OCI-LY7 (cell line): Measurements from ENCODE around the gene ZGRF1. TPM values are rescaled to one million over a fixed set of nuclear protein-coding genes. Genes with fewer than 3 reads are reported as not detected.
"Not testable (repeated sequence)": the region's sequence is repeated elsewhere in the genome, so short reads cannot be mapped to it uniquely, and the experiment has no call there.

ENCODE experiments used
- BruUV-seq: library from RNA; stranded (reverse); fragments of 400-500 nt; replicated peaks from 2 replicates; lab custom pipeline; 2021; lab: Mats Ljungman, UMichigan
- CTCF ChIA-PET: fragments of 300-600 bp; sonication (Branson Sonifier 250); formaldehyde crosslinking; loops from one replicate; lab custom pipeline; 2022; ENCODE audit warnings: antibody characterized with exemption; ENCODE audit not compliant: unreplicated experiment; lab: Charles Lee
- POLR2A ChIA-PET: fragments of 300-600 bp; sonication (Branson Sonifier 250); formaldehyde crosslinking; loops from one replicate; lab custom pipeline; 2022; ENCODE audit warnings: antibody characterized with exemption; lab: Charles Lee
- DNase-seq: peaks from one replicate; pipeline ENCODE4 v3.0.0-alpha.2; 2015; ENCODE audit warnings: low spot score
- H2AFZ ChIP-seq: fragments of 200-600 bp; sonication (generic), shearing (Covaris generic); 2 replicates; pipeline ENCODE4 v1.6.1; 2014; ENCODE audit warnings: mild to moderate bottlenecking, antibody characterized with exemption, low read length, moderate library complexity
- H3K27ac ChIP-seq: fragments of 200-600 bp; sonication (generic); 2 replicates; pipeline ENCODE4 v1.5.1; 2014; ENCODE audit warnings: mixed run types, low read depth, mild to moderate bottlenecking, moderate library complexity, low read length, inconsistent platforms; ENCODE audit not compliant: poor library complexity, severe bottlenecking
- H3K36me3 ChIP-seq: fragments of 200-600 bp; sonication (generic); 2 replicates; pipeline ENCODE4 v1.6.1; 2014; ENCODE audit warnings: mild to moderate bottlenecking, antibody characterized with exemption, low read length, moderate library complexity, mixed read lengths; ENCODE audit not compliant: insufficient read depth
- H3K4me1 ChIP-seq: fragments of 200-600 bp; sonication (generic); 2 replicates; pipeline ENCODE4 v1.5.1; 2014; ENCODE audit warnings: mild to moderate bottlenecking, low read length; ENCODE audit not compliant: insufficient read depth, poor library complexity, severe bottlenecking
- H3K4me2 ChIP-seq: fragments of 200-600 bp; sonication (generic); 2 replicates; pipeline ENCODE4 v1.6.1; 2014; ENCODE audit warnings: mild to moderate bottlenecking, low read length
- H3K4me3 ChIP-seq: fragments of 200-600 bp; sonication (generic); 2 replicates; pipeline ENCODE4 v1.5.1; 2014; ENCODE audit warnings: mild to moderate bottlenecking, low read depth, low read length; ENCODE audit not compliant: poor library complexity, severe bottlenecking
- H3K79me2 ChIP-seq: fragments of 200-600 bp; sonication (generic); 2 replicates; pipeline ENCODE4 v1.6.1; 2016; ENCODE audit warnings: low read depth, mild to moderate bottlenecking, low read length, moderate library complexity, mixed read lengths; ENCODE audit not compliant: insufficient read depth
- H3K9me2 ChIP-seq: fragments of 200-600 bp; sonication (generic); 2 replicates; pipeline ENCODE4 v1.6.1; 2016; ENCODE audit warnings: mild to moderate bottlenecking, low read length, mixed read lengths; ENCODE audit not compliant: insufficient read depth
- H3K9me3 ChIP-seq: fragments of 200-600 bp; sonication (generic); 2 replicates; pipeline ENCODE4 v1.6.1; 2014; ENCODE audit warnings: mild to moderate bottlenecking, mixed run types, low read length, mixed read lengths
- H4K20me1 ChIP-seq: fragments of 200-600 bp; sonication (generic); 2 replicates; pipeline ENCODE4 v1.6.1; 2014; ENCODE audit warnings: mild to moderate bottlenecking, antibody characterized with exemption, low read length, moderate library complexity, mixed read lengths; ENCODE audit not compliant: insufficient read depth
- EZH2phosphoT487 ChIP-seq: fragments of 200-600 bp; sonication (generic); IDR thresholded peaks from 2 replicates; pipeline ENCODE4 v1.6.1; 2018; ENCODE audit warnings: low read depth, borderline replicate concordance, mild to moderate bottlenecking, mixed run types, antibody characterized with exemption, low read length, moderate library complexity, mixed read lengths
- intact Hi-C: fragments of 100-400 bp; cut with micrococcal nuclease; formaldehyde crosslinking; loops from one replicate; pipeline ENCODE4 v1.10.0; 2022; ENCODE audit not compliant: unreplicated experiment
- total RNA-seq, 2 experiments: library from RNA; depleted of rRNA in 1 of 2; stranded (reverse); fragments of >200 nt in 1 of 2; shearing (Covaris generic) in 1 of 2; gene quantifications; 2 replicates each; pipeline ENCODE4 v1.2.3, GENCODE V29; 2014 to 2022
- TF ChIP-seq, protein P1 (sequence below): fragments of 200-600 bp; sonication (generic); conservative IDR thresholded peaks from 2 replicates; pipeline ENCODE4 v1.5.1; 2014; ENCODE audit warnings: mild to moderate bottlenecking, antibody characterized with exemption, low read length, moderate library complexity, mixed read lengths

The ZGRF1 gene
- total RNA-seq, 2 experiments from 2014 or later: 54.4 to 68.1 TPM

DNA sequence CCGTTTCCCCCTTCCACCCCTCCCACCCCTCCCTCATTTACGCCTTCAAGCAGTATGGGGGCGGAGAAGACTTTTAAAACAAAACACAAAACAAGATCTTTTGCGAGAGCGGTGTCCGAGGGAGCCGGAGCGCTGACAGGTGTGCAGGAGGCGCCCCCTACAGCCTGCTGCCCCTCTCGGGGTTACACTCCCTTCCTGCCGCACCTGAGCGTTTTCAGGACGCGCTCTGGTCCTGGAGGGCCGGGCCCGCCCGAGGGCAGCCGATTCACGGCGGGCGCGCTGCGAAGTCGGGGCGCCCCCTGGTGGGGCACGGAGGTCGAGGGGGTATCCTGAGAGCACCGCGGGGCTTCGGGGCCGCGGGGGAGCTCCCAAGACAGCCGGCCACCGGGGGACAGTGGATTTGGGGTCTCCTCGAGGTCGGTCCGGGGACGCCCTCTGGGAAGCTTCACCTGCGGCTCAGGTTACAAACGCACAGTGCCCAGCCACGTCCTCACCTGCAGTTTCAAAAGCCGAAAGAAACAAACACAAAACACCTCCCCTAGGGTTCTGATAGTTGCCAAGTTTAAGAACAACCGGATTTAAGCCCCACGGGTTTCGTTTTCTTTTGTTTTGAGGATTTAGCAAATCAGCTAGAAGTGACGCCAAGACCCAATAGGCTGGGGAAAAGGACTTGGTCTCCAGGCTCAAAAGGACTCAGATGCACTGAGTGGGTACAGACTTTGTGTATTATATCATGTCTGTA is 112.8 kb downstream of the ZGRF1 start:
- intact Hi-C loops: loop anchor here (1.0 to 5.0 kb wide), 6 partner anchors 196 to 447 kb away; partner anchors contain the start of gene AP1AR
- H2AFZ ChIP-seq: peak overlapping the region; percentile 99
- H3K79me2 ChIP-seq: no peaks in the 10 kb centered on the region
- TF ChIP-seq EZH2phosphoT487: no peak
- TF ChIP-seq, protein P1, sequence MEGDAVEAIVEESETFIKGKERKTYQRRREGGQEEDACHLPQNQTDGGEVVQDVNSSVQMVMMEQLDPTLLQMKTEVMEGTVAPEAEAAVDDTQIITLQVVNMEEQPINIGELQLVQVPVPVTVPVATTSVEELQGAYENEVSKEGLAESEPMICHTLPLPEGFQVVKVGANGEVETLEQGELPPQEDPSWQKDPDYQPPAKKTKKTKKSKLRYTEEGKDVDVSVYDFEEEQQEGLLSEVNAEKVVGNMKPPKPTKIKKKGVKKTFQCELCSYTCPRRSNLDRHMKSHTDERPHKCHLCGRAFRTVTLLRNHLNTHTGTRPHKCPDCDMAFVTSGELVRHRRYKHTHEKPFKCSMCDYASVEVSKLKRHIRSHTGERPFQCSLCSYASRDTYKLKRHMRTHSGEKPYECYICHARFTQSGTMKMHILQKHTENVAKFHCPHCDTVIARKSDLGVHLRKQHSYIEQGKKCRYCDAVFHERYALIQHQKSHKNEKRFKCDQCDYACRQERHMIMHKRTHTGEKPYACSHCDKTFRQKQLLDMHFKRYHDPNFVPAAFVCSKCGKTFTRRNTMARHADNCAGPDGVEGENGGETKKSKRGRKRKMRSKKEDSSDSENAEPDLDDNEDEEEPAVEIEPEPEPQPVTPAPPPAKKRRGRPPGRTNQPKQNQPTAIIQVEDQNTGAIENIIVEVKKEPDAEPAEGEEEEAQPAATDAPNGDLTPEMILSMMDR: peak; percentile 99
- no peaks in the 10 kb centered on the region for H3K9me3 ChIP-seq
- H3K27ac ChIP-seq: no peak overlapping the region
- H3K36me3 ChIP-seq: no peaks in the 10 kb centered on the region
- peak overlapping the region; percentile 69 for H3K4me3 ChIP-seq
- H4K20me1 ChIP-seq: no peaks in the 10 kb centered on the region
- H3K4me1 ChIP-seq: peaks cover 20% of the 10 kb centered on the region
- peak; percentile 93 for DNase-seq
- ChIA-PET CTCF (interaction anchor here (0.6 to 1.5 kb wide), 7 partner anchors 10 to 431 kb away, joined by 3 to 9 read pairs (median 3); no protein-coding TSS in a partner anchor), POLR2A (interaction anchor here (1.0 to 1.4 kb wide), 3 partner anchors 289 to 430 kb away, joined by 3 to 5 read pairs (median 4); no protein-coding TSS in a partner anchor)
- H3K9me2 ChIP-seq: no peaks in the 10 kb centered on the region
- BruUV-seq: no TSS peak
- H3K4me2 ChIP-seq: peak overlapping the region; percentile 99

DNA sequence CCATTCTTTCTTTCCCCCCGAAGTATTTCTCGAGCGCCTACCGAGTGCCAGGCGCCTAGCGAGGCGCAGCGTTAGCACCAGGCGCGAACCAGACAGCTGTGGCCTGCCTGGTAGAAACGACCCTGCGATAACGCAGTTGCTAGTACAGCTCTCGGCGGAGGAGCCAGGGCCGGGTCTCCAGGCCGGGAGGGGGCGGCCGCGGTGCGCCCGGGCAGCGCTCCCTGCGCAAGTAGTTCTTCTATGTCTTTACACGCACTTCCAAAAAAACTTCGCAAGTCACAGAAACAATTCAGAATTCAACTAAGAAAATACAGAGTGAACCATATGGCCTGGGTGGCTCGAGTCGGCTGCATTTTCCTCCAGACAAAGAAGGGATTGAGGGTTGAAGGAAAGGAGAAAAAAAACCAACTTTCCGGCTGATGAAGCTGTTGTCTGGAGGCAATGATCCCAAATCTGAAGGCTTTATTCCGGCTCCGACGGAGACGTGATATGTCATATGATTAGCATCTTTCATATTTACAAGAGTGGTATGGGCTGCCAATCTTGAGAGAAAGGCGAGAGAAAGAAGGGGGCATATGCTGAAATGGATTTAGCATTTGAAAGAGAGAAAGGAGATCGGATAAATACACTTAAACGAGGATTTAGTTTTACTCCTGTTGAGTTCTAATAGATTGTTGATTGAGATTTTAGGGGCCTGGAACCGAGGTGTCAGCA is 113.5 kb downstream of the ZGRF1 start:
- peak overlapping the region; percentile 99 for H3K4me2 ChIP-seq
- no peaks in the 10 kb centered on the region for H3K79me2 ChIP-seq
- ChIA-PET CTCF (interaction anchor here (0.6 to 1.5 kb wide), 6 partner anchors 11 to 430 kb away, joined by 3 to 9 read pairs (median 4); no protein-coding TSS in a partner anchor), POLR2A (interaction anchor here (1.0 kb wide), 1 partner anchor 9 kb away, joined by 3 read pairs; no protein-coding TSS in a partner anchor)
- peak; percentile 69 for DNase-seq
- no TSS peak for BruUV-seq
- intact Hi-C loops: loop anchor here (1.0 to 5.0 kb wide), 4 partner anchors 195 to 446 kb away; partner anchors contain the start of gene AP1AR
- no peak overlapping the region for H3K27ac ChIP-seq
- H3K9me3 ChIP-seq: no peaks in the 10 kb centered on the region
- H2AFZ ChIP-seq: peak overlapping the region; percentile 99
- peaks cover 22% of the 10 kb centered on the region for H3K4me1 ChIP-seq
- H4K20me1 ChIP-seq: no peaks in the 10 kb centered on the region
- H3K36me3 ChIP-seq: no peaks in the 10 kb centered on the region
- TF ChIP-seq EZH2phosphoT487: no peak
- TF ChIP-seq, protein P1: peak; percentile 68
- H3K4me3 ChIP-seq: peak overlapping the region; percentile 69
- no peaks in the 10 kb centered on the region for H3K9me2 ChIP-seq

DNA sequence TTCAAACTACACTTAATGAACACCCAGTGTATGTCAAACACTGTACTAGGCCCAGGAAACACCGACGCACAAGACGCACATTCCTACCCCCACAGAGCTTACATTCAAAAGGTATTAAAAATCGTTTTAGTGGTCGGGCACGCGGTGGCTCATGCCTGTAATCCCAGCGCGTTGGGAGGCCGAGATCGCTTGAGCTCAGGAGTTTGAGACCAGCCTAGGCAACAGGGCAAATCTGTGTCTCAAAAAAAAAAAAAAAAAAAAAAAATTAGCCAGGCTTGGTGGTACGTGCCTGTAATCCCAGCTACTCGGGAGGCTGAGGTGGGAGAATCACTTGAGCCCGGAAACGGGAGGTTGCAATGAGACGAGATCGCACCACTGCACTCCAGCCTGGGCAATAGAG is 114.3 kb downstream of the ZGRF1 start:
- H3K27ac ChIP-seq, DNase-seq, H3K9me3 ChIP-seq, H3K9me2 ChIP-seq, H3K79me2 ChIP-seq, H3K36me3 ChIP-seq, H2AFZ ChIP-seq, H4K20me1 ChIP-seq, BruUV-seq: not testable (repeated sequence)
- ChIA-PET POLR2A (interaction anchor here (0.6 to 1.0 kb wide), 3 partner anchors 8 to 240 kb away, joined by 3 to 4 read pairs (median 3); no protein-coding TSS in a partner anchor), CTCF (interaction anchor here (0.7 kb wide), 1 partner anchor 422 kb away, joined by 3 read pairs; no protein-coding TSS in a partner anchor)
- H3K4me2 ChIP-seq: peak overlapping the region; percentile 99
- H3K4me3 ChIP-seq: peak overlapping the region; percentile 69
- intact Hi-C loops: loop anchor here (2.0 to 5.0 kb wide), 2 partner anchors 242 to 445 kb away; no protein-coding TSS in a partner anchor
- H3K4me1 ChIP-seq: peaks cover 28% of the 10 kb centered on the region
